GM18511 (cell line): Measurements from ENCODE around the gene TP53I11.

Source experiments
- ATAC-seq: cut with Tn5 transposase; IDR thresholded peaks from one replicate; pipeline ENCODE4 v1.9.1; 2021; ENCODE audit warnings: mild to moderate bottlenecking, moderate library complexity; ENCODE audit not compliant: unreplicated experiment

The TP53I11 gene

GRCh38 chr11:44957776-44958564 lies 7.3 kb upstream of the TP53I11 start:
- ATAC-seq = no peak

- ATAC-seq = no peak
These were observed 6.4 kb upstream of the TP53I11 start for GRCh38 chr11:44957040-44957515.

GRCh38 chr11:44955015-44955738 lies 4.5 kb upstream of the TP53I11 start:
- ATAC-seq = no peak

GRCh38 chr11:44954051-44954906 lies 3.6 kb upstream of the TP53I11 start:
- no peak for ATAC-seq

GRCh38 chr11:44952500-44953260 lies 2.0 kb upstream of the TP53I11 start:
- ATAC-seq = no peak

GRCh38 chr11:44952082-44952481 lies 1.4 kb upstream of the TP53I11 start:
- ATAC-seq = no peak

GRCh38 chr11:44950031-44950624 lies 555 bp downstream of the TP53I11 start:
- ATAC-seq = no peak

GRCh38 chr11:44949160-44950030 lies 1.3 kb downstream of the TP53I11 start:
- no peak for ATAC-seq

- no peak for ATAC-seq
These were observed 2.5 kb downstream of the TP53I11 start for GRCh38 chr11:44948155-44948554.

- ATAC-seq = no peak
These were observed 3.6 kb downstream of the TP53I11 start for GRCh38 chr11:44947114-44947513.

GRCh38 chr11:44946263-44946662 lies 4.4 kb downstream of the TP53I11 start:
- no peak for ATAC-seq

GRCh38 chr11:44945666-44946065 lies 5.0 kb downstream of the TP53I11 start:
- no peak for ATAC-seq

GRCh38 chr11:44944853-44945235 lies 5.8 kb downstream of the TP53I11 start:
- ATAC-seq = no peak

- ATAC-seq = no peak
These were observed 6.4 kb downstream of the TP53I11 start for GRCh38 chr11:44944181-44944852.

GRCh38 chr11:44943696-44944095 lies 7.0 kb downstream of the TP53I11 start:
- no peak for ATAC-seq

GRCh38 chr11:44943118-44943517 lies 7.6 kb downstream of the TP53I11 start:
- peak; percentile 92 for ATAC-seq

GRCh38 chr11:44942029-44942955 lies 8.4 kb downstream of the TP53I11 start:
- ATAC-seq = no peak
